HG03175 (cell line): ENCODE measurements around the gene CARMIL1.

Source experiments
- ATAC-seq: cut with Tn5 transposase; IDR thresholded peaks from one replicate; pipeline ENCODE4 v1.9.1; 2021; ENCODE audit warnings: mild to moderate bottlenecking, moderate library complexity; ENCODE audit not compliant: unreplicated experiment

The CARMIL1 gene

DNA sequence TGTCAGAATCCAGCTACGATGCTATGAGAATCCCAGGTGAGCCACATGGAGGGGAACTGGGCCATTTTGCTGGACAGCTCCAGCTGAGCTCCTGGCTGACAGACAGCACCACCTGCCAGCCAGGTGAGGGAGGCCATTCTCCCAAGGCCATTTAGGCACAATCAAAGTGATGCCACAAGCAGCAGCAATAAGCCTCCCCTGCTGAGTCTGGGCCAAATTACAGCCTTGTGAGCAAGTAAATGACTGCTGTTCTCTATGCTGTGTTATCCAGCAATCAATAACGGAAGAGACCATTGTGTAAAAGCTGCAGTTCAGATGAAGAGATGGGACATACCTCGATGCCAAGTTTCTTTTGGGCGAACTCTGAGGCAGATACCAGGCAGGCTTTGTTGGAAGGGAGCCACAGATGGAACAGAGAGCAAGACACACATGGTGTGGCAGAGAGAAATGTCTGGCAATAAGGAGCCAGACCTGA is 358.8 kb downstream of the CARMIL1 start:
- no peak for ATAC-seq

- no peak for ATAC-seq
These were observed 360.5 kb downstream of the CARMIL1 start for GRCh38 chr6:25639653-25640052.

GRCh38 chr6:25640446-25640845 is 361.3 kb downstream of the CARMIL1 start:
- no peak for ATAC-seq

- no peak for ATAC-seq
These were observed 361.7 kb downstream of the CARMIL1 start for GRCh38 chr6:25640891-25641290.

- no peak for ATAC-seq
These were observed 362.2 kb downstream of the CARMIL1 start for GRCh38 chr6:25641377-25641776.

DNA sequence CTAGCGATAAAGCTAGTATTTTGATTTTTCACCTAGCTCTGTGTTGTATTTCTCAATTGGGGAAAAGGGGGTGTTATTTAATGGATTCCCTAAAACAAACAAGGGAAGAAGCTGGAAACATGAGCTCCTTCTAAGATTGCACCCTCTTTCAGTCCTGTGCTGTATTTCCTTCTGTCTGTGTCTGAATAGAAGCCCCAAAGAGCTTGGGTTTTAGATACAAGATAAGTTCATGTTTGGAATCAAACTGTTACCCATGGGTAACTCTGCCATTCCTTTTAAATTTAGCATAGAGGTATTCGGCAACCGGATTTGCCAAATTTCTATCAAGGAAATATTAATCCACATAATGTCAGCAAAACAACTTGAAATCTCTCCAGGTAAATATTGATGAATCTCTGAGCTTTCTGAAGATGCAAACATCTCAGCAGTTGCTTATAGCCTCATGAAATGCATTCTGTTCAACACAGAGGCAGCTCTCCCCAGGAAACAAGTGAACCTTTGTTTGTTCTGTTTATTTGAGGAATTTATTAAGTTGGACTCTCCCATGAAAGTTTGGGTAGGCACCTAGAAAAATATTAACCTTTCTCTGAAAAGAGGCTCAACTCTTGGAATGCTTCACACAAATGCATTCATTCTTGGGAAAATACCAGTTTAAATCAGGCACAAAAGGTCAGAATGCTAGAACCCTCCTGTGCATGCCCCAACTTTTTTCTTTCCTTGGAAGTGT is 362.9 kb downstream of the CARMIL1 start:
- ATAC-seq, result no peak

GRCh38 chr6:25642667-25643328 is 363.6 kb downstream of the CARMIL1 start:
- no peak for ATAC-seq

DNA sequence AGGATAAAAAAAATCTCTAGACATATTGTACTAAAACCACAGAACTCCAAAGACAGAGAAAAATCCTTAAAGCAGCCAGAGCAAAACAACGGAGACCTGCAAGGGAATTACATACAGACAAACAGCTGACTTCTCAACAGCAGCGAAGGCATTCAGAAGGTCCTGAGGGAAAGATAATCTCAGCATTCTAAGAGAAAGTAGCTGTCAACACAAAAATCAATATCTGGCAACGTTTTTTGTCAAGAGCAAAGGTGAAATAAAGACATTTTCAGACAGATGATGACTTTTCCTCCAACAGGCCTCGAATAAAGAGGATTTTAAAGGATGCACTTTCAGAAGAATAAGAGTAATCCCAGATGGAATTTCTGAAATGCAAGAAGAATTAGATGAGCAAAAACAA is 366.7 kb downstream of the CARMIL1 start:
- no peak for ATAC-seq

GRCh38 chr6:25649611-25650010 is 370.4 kb downstream of the CARMIL1 start:
- ATAC-seq, result no peak

DNA sequence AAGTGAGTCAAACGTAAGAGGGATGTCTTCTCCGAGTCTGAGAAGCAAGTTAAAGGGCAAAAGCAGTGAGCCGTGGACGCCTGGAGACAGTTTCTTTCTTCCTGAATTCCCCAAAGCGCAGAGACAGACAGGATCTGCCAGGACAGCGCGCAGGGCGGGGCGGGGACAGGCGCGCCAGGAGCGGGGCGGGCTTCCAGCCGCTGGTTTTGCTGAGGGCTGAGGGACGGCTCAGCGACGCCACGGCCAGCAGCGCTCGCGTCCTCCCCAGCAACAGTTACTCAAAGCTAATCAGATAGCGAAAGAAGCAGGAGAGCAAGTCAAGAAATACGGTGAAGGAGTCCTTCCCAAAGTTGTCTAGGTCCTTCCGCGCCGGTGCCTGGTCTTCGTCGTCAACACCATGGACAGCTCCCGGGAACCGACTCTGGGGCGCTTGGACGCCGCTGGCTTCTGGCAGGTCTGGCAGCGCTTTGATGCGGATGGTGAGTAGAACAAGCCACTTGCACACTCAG is 372.9 kb downstream of the CARMIL1 start, which contains the start of gene SCGN:
SCGN (plus strand) TSS at position 209 of the 509 bp plus-strand sequence; CDS start at position 398, 189 bp downstream.
- no peak for ATAC-seq

DNA sequence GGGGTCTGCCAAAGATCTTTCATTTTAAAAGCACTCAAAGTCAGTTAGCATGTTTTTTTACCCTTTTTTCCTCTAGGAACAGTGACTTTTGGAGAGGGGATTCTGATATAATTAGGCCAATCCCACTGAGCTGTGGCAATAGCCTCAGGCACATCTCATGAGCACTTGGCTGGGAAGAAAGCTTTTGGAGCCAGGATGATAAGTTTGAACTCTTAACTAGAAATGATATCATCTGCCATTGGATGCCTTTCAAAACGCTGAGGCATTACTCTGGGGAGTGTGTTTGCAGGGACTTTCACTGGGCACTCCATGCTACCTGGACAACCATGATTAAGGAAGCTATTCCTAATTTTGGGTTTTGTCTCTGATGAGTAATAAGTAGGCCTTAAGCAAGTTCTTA is 376.5 kb downstream of the CARMIL1 start:
- no peak for ATAC-seq

DNA sequence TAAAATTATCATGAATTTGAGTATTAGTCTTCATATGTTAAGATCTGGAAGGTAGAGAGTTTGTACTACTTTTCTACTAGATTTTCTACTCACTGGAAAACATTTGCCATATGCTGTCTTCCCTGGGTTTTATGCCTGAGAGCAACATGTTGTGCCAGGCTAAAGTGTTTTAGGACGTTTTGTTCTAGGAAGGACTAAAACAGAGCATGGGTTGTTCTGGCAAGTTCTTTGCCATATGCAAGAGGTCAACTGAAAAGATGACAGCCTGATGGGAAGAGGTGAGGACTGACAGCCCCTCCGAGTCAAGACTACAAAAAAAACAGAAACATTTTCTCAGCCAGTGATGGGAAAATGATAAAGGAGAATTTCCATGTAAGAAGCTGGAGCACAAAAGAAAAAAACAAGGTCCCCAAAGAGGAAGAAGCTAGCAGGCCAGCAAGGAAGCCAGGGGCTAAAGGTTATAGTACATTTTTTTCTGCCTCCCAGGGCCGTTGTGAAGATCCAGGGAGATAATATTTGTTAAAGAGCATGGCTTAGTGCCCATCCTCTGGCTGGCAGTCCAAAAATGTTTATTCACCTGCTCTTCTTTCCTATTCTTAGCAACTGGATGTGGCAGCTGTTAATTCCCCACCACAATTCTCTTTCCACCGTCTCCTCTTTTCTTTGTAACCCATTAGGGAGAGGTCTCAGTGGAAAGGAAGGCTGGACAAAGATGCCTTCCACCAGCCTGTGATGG is 380.6 kb downstream of the CARMIL1 start:
- ATAC-seq, result no peak

DNA sequence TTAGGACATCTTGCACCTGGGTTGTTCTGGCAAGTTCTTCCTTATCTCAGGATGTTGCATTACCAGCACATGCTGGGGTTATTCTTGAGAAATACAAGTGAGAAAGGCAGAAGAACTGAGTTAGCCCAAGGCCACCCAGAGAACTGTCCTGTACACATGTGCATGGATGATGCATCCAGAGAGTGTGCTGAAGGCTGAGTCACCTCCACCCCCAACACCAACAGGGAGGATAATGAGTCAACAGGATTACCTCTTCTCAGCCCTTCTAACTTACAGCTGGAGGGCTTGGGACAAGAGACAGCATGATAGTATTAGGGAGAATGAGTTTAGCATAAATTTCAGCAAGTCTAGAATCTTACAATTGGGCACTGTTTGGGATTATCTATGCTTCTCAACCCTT is 381.3 kb downstream of the CARMIL1 start:
- no peak for ATAC-seq

DNA sequence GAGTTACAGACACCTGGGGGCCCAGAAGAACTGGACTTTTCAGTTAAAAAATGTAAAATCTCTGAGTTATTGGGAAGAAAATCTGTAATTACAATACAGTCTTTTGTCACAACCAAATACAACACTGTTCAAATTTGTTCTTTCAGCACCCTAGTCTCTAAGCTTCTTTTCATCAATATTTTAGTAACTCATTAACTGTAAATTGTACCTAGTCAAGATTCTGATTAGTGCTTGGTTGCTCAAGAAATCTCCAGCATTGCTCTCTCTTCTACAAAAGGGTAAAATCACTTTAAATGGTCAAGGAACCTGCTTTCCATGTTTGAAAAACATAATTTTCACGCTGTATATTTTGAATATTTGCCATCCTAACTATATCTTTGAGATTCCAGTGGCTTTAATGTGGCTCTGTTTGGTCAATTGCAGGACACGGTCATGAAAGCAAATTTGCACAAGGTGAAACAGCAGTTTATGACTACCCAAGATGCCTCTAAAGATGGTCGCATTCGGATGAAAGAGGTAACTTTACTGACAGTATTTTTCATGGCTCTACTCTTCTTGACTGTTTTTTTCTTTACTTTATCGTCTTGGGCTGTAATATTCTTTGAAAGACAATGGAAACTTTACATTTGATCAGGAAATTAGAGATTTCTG is 382.1 kb downstream of the CARMIL1 start:
- no peak for ATAC-seq

DNA sequence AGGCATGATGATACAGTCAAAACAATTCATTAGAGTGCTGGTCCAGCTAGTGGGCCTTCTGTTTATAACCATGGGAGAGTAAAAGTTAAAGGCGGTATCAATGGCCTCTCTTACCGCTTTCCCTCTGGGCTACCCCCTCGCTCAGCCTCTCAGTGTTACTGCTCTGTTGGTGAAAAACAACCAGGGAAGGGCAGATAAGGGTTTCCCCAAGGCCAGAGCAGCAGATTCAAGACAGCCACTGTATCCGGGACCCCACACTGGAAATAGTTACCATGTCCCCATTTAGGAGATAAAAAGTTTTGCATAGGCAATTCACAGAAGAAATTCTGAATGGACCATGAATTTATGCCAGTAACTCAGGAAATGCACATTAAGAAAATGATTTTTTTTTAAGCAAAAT is 386.3 kb downstream of the CARMIL1 start:
- no peak for ATAC-seq

GRCh38 chr6:25669413-25669812 is 390.2 kb downstream of the CARMIL1 start:
- ATAC-seq, result no peak
